ENCODE data around the gene RASL10A. TPM values are rescaled to one million over a fixed set of nuclear protein-coding genes. Genes with fewer than 3 reads are reported as not detected.
A peak's percentile ranks its signal among the peaks of the same experiment; 100 is the strongest.

Gene RASL10A
- polyA plus RNA-seq, 3 donors: 0.12 to 0.32 (median 0.20) TPM

DNA sequence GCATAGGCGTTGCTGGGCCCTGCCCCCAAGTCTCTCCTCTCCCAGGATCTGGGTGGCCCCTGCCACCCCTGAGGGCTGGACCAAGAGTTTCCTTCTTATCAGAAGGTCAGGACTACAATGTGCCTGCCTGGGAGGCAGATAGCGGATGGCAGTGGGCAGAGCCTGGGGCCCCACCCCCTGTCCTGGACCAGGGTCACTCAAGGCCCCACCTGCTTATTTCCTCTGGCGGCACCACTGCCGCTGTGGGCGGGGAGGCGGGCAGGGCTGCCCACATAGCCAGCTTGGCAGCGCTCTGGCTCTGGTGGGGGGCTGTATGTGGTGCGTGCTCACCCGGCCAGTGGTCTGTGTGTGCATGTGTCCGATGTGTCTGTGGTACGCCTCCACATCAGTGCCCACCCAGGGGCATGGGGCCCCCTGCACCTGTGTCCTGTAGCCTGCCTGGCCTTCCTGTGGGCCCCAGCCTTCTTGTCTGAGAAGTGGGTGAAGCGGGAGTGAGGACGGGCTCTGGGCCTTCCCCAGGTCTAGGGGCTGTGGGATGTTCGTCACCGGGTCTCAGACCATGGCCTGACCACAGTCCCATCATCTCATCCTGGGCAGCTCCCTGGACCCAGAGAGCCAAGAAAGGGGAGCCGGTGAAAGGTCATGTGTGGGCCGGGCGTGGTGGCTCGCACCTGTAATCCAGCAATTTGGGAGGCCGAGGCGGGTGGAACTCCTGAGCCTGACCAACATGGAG lies 6.0 kb downstream of the RASL10A start:
- no peak for DNase-seq (ENCODE audit: extremely low read depth in 1 of 11, low read depth in 9 of 11, low spot score in 4 of 11)

- DNase-seq (ENCODE audit: extremely low read depth in 1 of 11, low read depth in 9 of 11, low spot score in 4 of 11): no peak
Measured at GRCh38 chr22:29308791-29309262, 6.7 kb downstream of the RASL10A start.

- no peak for DNase-seq (ENCODE audit: extremely low read depth in 1 of 11, low read depth in 9 of 11, low spot score in 4 of 11)
Measured at GRCh38 chr22:29308148-29308790, 7.2 kb downstream of the RASL10A start.

DNA sequence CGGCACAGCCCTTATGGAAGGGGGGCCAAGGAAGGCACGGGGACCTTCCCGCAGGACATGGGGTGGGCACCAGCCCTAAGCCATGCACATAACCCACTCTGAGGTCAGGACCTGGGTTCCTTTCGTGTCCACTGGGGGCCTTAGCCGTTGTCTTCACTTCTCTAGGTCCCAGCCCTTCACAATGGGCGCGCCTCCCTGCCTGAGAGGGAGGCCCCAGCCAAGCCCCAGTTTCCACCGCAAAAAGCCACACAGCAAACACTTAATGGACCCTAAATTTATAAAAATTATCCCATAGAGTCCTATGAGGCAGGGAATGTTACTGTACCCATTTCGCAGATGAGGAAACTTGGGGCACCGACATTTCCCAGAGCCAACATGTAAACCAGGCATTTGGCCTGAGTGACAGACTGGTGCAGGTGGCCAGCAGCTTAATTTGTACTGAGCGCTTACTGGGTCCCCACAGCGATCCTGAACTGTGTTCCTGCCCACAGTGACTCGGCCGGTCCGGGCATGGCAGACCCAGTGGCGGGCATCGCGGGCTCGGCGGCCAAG lies 7.8 kb downstream of the RASL10A start:
- DNase-seq (ENCODE audit: extremely low read depth in 1 of 11, low read depth in 9 of 11, low spot score in 4 of 11): no peak

GRCh38 chr22:29306835-29307595 lies 8.5 kb downstream of the RASL10A start:
- peak in 8 of 11 donors; percentile 57 to 80 (median 74) for DNase-seq (ENCODE audit: extremely low read depth in 1 of 11, low read depth in 9 of 11, low spot score in 4 of 11)

DNA sequence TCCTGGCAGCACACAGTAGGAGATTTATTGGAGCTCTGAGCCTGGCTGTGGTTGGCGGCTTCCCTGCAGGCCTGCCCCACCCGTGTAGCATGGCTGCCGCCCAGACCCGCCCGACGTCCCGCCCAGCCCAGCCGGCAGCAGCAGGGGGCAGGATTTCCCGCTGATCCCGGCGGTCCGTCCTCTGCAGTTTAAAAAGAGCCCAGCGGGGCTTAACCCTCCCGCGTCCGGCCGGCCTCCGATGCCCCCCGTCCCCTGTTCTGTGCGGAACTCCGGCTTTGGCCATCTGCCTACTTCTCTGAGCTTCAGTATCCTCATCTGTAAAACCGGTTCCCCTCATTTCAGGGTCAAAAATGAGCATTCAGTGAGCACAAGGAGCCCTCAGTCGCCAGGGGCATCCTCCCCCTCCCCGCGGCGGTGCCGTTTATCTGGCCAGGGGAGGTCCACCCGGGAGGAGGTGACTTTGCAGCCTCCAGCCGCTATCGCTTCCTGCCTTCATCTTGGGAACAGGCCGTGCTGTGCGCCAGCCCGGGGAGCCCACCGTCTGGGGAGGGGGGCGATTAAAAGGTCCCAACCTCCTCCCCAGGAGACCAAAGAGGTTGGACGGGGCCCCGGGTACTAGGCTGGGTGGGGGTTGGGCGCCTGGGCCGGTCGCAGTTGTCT lies 9.2 kb downstream of the RASL10A start, which contains the start of gene GAS2L1:
GAS2L1 (plus strand) TSS at position 476 of the 660 bp plus-strand sequence. CDS start 1,456 bp downstream, outside the sequence.
- DNase-seq (ENCODE audit: extremely low read depth in 1 of 11, low read depth in 9 of 11, low spot score in 4 of 11): peak in 7 of 11 donors; percentile 55 to 78 (median 76)

- DNase-seq (ENCODE audit: extremely low read depth in 1 of 11, low read depth in 9 of 11, low spot score in 4 of 11): no peak
Measured at GRCh38 chr22:29305836-29306174, 9.7 kb downstream of the RASL10A start.

- DNase-seq (ENCODE audit: extremely low read depth in 1 of 11, low read depth in 9 of 11, low spot score in 4 of 11): no peak
Measured at GRCh38 chr22:29302681-29303465, 12.6 kb downstream of the RASL10A start.

GRCh38 chr22:29302402-29302680 lies 13.2 kb downstream of the RASL10A start:
- no peak for DNase-seq (ENCODE audit: extremely low read depth in 1 of 11, low read depth in 9 of 11, low spot score in 4 of 11)

DNA sequence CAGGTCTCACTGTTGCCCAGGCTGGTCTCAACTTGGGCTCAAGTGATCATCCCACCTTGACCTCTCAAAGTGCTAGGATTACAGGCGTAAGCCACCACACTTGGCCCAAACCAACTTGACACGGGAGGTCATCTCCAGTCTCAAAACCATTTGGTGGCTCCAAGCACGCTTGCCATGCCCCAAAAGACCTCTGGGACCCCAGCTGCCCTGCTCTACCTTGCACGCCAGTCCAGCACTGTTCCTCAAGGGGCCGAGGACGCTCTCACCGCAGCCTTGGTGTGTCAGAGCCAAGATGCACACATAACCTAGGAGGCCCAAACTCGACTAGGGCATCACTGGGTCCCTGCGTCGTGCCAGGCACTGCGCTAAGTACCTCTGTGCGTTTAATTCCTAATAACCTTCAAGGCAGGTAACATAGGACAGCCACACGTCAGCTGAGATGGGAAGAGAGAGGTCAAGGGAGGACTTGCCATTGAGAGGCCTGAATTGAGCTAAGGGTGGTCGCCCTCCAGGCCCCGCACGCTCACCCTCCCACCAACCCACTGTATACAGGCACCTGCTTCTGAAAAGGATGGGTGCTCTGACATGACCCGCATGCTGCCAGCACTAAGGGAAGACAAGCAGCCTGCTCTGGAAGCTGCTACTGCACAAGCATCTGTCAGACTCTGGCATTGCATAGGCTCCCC lies 13.6 kb downstream of the RASL10A start:
- no peak for DNase-seq (ENCODE audit: extremely low read depth in 1 of 11, low read depth in 9 of 11, low spot score in 4 of 11)

DNA sequence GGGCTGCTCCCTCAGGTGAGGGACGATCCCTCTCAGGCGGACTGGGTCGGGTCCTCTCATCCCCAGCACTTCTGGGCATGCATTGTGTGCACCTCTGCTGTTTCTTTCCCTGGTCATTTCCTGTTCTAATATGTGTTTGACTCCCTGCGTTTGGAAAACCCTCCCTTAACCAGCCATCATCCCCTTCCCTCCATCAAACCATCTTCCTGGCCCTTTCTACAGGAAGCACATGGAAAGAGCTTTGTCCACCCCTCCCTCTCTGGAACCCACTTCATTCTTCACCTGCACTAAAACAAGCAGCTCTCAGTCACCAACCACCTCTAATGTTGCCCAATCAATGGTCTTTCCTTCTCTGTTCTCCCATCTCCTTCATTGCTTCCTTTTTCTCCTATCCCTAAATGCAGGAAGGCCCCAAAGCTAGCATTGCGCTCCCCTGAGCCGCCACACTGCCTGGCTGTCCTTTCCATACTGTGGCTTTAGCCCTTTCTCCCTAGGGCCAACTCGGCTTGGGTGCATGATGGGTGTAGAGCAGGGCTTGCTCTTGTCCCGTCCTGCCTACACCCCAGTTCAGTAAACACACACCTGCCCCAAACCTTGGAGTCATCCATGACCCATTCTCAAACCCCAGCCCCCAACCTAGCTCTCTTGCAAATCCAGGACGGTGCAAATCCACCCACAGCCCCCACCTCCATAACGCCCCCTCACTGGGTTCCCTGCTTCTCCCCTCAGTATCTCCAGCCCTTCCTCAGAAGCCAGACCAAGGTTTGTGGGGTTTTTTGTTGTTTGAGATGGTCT lies 14.5 kb downstream of the RASL10A start:
- no peak for DNase-seq (ENCODE audit: extremely low read depth in 1 of 11, low read depth in 9 of 11, low spot score in 4 of 11)

DNA sequence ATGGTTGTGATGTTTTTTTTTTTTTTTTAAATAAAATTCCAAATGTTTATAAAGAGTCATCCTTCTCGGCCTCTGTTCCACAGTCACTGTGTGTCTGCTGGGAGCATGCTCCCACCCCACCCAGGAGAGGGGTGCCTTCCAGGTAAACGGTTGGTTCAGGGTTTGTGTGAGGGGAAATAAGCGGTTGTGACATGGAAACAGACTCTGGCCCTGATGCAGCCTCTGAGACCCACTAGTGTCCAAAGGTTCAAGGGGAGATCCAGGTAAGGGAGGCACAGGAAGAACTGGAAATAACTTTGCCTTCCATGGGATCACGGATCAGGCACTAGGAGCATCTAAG lies 15.1 kb downstream of the RASL10A start:
- no peak for DNase-seq (ENCODE audit: extremely low read depth in 1 of 11, low read depth in 9 of 11, low spot score in 4 of 11)

DNA sequence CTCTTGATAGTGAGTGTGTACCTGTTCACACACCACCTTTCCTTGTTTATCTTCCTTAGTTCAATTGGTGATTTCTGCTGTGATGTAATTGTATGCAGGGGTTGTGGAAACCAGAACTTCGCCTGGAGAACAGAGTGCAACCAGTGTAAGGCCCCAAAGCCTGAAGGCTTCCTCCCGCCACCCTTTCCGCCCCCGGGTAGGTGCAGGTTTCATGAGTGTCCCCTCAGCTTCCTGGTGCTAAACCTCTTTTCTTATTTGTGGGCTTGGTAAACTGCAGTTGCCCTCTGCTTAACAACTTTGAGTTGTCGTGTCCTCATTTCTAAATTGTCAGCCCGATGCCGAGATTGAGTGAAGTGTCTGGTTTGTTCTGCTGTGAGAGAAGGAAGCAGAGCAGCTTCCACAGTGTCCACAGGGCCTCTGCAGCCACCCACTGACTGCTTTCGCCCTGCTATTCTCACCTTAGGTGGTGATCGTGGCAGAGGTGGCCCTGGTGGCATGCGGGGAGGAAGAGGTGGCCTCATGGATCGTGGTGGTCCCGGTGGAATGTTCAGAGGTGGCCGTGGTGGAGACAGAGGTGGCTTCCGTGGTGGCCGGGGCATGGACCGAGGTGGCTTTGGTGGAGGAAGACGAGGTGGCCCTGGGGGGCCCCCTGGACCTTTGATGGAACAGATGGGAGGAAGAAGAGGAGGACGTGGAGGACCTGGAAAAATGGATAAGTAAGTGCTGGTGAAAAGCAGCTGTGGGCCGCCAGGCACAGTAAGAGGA lies 16.2 kb downstream of the RASL10A start:
- DNase-seq (ENCODE audit: extremely low read depth in 1 of 11, low read depth in 9 of 11, low spot score in 4 of 11): no peak

DNA sequence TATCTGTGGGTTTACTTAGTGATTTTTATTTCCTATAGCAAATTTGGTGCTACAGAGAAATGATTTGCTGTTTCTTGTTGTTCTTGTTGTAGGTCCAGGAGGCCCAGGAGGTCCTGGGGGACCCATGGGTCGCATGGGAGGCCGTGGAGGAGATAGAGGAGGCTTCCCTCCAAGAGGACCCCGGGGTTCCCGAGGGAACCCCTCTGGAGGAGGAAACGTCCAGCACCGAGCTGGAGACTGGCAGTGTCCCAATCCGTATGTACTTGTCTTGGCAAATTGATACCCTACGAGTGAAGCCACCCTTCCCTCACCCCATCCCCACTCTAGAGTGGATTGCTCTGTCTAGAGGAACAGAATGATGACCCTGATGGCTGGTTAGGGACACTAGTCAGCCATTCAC lies 16.9 kb downstream of the RASL10A start:
- DNase-seq (ENCODE audit: extremely low read depth in 1 of 11, low read depth in 9 of 11, low spot score in 4 of 11): no peak

GRCh38 chr22:29292379-29292778 lies 23.1 kb downstream of the RASL10A start:
- DNase-seq (ENCODE audit: extremely low read depth in 1 of 11, low read depth in 9 of 11, low spot score in 4 of 11): no peak

DNA sequence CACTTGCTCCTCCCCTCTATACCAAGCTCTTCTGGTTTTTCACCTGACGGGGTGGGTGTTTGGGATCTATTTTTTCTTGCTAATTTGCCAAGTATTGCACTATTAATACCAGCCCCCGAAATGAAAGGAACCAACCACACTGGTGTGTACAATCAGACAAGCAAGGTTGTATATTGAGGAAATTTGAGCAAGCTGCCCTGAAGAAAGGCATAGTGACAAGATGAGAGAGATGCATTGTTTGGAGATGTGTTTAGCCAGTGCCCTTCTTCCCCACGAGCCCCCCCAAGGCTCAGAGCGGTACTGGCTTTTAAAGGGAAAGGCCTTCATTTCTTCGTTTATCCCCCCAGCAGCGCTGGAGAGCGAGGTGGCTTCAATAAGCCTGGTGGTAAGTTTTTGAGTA lies 24.3 kb downstream of the RASL10A start:
- no peak for DNase-seq (ENCODE audit: extremely low read depth in 1 of 11, low read depth in 9 of 11, low spot score in 4 of 11)

DNA sequence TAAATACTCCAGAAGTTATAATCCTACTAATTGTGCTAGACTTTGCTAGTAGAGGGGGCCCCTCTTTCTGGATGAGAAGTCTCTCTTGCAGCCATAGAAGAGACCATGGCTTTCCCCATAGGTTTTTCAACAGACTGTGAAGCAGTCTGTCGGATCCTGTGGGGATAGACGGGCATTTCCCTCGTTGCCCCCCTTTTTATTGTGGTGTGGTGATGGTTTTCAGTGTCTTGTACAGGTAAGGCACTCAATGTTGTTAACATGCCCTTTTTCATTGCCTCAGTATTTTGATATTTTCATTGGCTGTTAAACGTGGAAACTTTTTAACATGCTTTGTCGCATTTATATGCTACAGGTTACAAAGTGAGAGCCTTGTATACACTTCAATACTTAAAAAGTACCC lies 25.4 kb downstream of the RASL10A start:
- no peak for DNase-seq (ENCODE audit: extremely low read depth in 1 of 11, low read depth in 9 of 11, low spot score in 4 of 11)

Data from renal cortex interstitium (tissue), 11 donors.